NCI-H82 treated with DMSO at 0.1 percent for 48 hours (cell line): ENCODE results near the gene DIAPH1.

Source experiments
- DNase-seq: peaks from one replicate; lab custom pipeline; 2025; ENCODE audit not compliant: unreplicated experiment; lab: John Stamatoyannopoulos, UW

Gene DIAPH1

GRCh38 chr5:141640051-141640415, 21.2 kb upstream of the DIAPH1 start:
- no peak for DNase-seq

GRCh38 chr5:141639357-141640050, 20.7 kb upstream of the DIAPH1 start:
- no peak for DNase-seq

GRCh38 chr5:141638771-141639170, 20.0 kb upstream of the DIAPH1 start:
- no peak for DNase-seq

- DNase-seq: peak; percentile 10
Observed at GRCh38 chr5:141637767-141638419, 19.1 kb upstream of the DIAPH1 start.

- DNase-seq: no peak
Observed at GRCh38 chr5:141637123-141637766, 18.4 kb upstream of the DIAPH1 start.

- DNase-seq: peak; percentile 51
Observed at GRCh38 chr5:141636413-141637122, 17.8 kb upstream of the DIAPH1 start, which contains the start of the genes HDAC3 and RELL2. Gene HDAC3, minus strand, starts transcription at chr5:141636849. Its CDS starts 59 bp downstream, at chr5:141636790. Gene RELL2, plus strand, starts transcription at chr5:141636997. Its CDS starts 1,229 bp downstream, at chr5:141638226.

- DNase-seq: no peak
Observed at GRCh38 chr5:141636106-141636412, 17.3 kb upstream of the DIAPH1 start.

- no peak for DNase-seq
Observed at GRCh38 chr5:141635646-141636045, 16.8 kb upstream of the DIAPH1 start.

- DNase-seq: no peak
Observed at GRCh38 chr5:141634720-141635119, 15.9 kb upstream of the DIAPH1 start.

GRCh38 chr5:141633871-141634561, 15.2 kb upstream of the DIAPH1 start:
- DNase-seq: no peak

GRCh38 chr5:141632650-141633049, 13.8 kb upstream of the DIAPH1 start:
- peak; percentile 25 for DNase-seq

- no peak for DNase-seq
Observed at GRCh38 chr5:141630570-141631140, 11.9 kb upstream of the DIAPH1 start.

- no peak for DNase-seq
Observed at GRCh38 chr5:141628175-141628788, 9.5 kb upstream of the DIAPH1 start.

GRCh38 chr5:141623611-141624010, 4.8 kb upstream of the DIAPH1 start:
- DNase-seq: no peak

- DNase-seq: no peak
Observed at GRCh38 chr5:141623186-141623585, 4.4 kb upstream of the DIAPH1 start.

GRCh38 chr5:141618030-141618803, 583 bp downstream of the DIAPH1 start:
- DNase-seq: no peak

- no peak for DNase-seq
Observed at GRCh38 chr5:141617682-141618029, 1.1 kb downstream of the DIAPH1 start.

- no peak for DNase-seq
Observed at GRCh38 chr5:141617128-141617527, 1.7 kb downstream of the DIAPH1 start.

GRCh38 chr5:141615991-141616720, 2.6 kb downstream of the DIAPH1 start:
- DNase-seq: no peak
